COLO829 (cell line): ENCODE data around the gene KDSR.
"Not testable (repeated sequence)": the region's sequence is repeated elsewhere in the genome, so short reads cannot be mapped to it uniquely, and the experiment has no call there.

ENCODE experiments used
- DNase-seq: peaks from one replicate; pipeline ENCODE4 v3.0.0; 2012; ENCODE audit warnings: low spot score

The KDSR gene

GRCh38 chr18:63366213-63367052, 573 bp downstream of the KDSR start:
- peak; percentile 65 for DNase-seq

- no peak for DNase-seq
Measured at GRCh38 chr18:63365876-63366212, 1.2 kb downstream of the KDSR start.

GRCh38 chr18:63363951-63364350, 3.1 kb downstream of the KDSR start:
- DNase-seq: no peak

- not testable (repeated sequence) for DNase-seq
Measured at GRCh38 chr18:63363420-63363819, 3.6 kb downstream of the KDSR start.

- DNase-seq: no peak
Measured at GRCh38 chr18:63356272-63356896, 10.6 kb downstream of the KDSR start.

- DNase-seq: no peak
Measured at GRCh38 chr18:63350230-63350629, 16.8 kb downstream of the KDSR start.

- no peak for DNase-seq
Measured at GRCh38 chr18:63348508-63349136, 18.4 kb downstream of the KDSR start.

GRCh38 chr18:63346480-63347183, 20.4 kb downstream of the KDSR start:
- DNase-seq: no peak

- DNase-seq: no peak
Measured at GRCh38 chr18:63346031-63346430, 21.0 kb downstream of the KDSR start.

- no peak for DNase-seq
Measured at GRCh38 chr18:63344918-63345317, 22.1 kb downstream of the KDSR start.

- no peak for DNase-seq
Measured at GRCh38 chr18:63344263-63344662, 22.7 kb downstream of the KDSR start.

GRCh38 chr18:63342206-63342605, 24.8 kb downstream of the KDSR start:
- no peak for DNase-seq

GRCh38 chr18:63339920-63340484, 27.0 kb downstream of the KDSR start:
- DNase-seq: no peak

- peak; percentile 68 for DNase-seq
Measured at GRCh38 chr18:63336366-63337099, 30.5 kb downstream of the KDSR start.

- DNase-seq: no peak
Measured at GRCh38 chr18:63331105-63331504, 35.9 kb downstream of the KDSR start.

- DNase-seq: no peak
Measured at GRCh38 chr18:63329431-63330145, 37.4 kb downstream of the KDSR start.

GRCh38 chr18:63326011-63326410, 41.0 kb downstream of the KDSR start:
- no peak for DNase-seq

GRCh38 chr18:63325086-63325686, 41.8 kb downstream of the KDSR start:
- DNase-seq: no peak

GRCh38 chr18:63322908-63323634, 43.9 kb downstream of the KDSR start:
- peak; percentile 63 for DNase-seq

- DNase-seq: no peak
Measured at GRCh38 chr18:63322206-63322605, 44.8 kb downstream of the KDSR start.
